Measurements from ENCODE around the gene PDAP1. TPM values are rescaled to one million over a fixed set of nuclear protein-coding genes. Genes with fewer than 3 reads are reported as not detected.

Gene PDAP1
- total RNA-seq, 2 donors from 2014 or later: 147 to 165 TPM

GRCh38 chr7:99404977-99405320 is 3.4 kb downstream of the PDAP1 start:
- Histone ChIP-seq H3K36me3 (ENCODE audit: control insufficient read depth, insufficient read depth, low read length) (peaks cover 44% of the 10 kb centered on the region), H3K27ac (ENCODE audit: low read depth, low read length) (no peak overlapping the region), H3K4me3 (ENCODE audit: low read length) (no peak overlapping the region), H3K9ac (ENCODE audit: extremely low read depth, low read length, poor library complexity, severe bottlenecking) (no peak overlapping the region), H3K9me3 (ENCODE audit: control insufficient read depth, low read length) (no peaks in the 10 kb centered on the region), H3K4me1 (ENCODE audit: control insufficient read depth, insufficient read depth, low read length) (peaks cover 8% of the 10 kb centered on the region), H3K27me3 (ENCODE audit: control insufficient read depth, insufficient read depth, low read length, poor library complexity, severe bottlenecking) (no peaks in the 10 kb centered on the region)
- peaks cover 38% of the 10 kb centered on the region for H3K36me3 Mint-ChIP-seq (ENCODE audit: low read depth)
- 94 to 97% methylated on average over 8 to 10 of the region's 10 CpGs for WGBS, 2 experiments (ENCODE audit: insufficient coverage in 1 of 2, insufficient read length in 1 of 2)
- H3K4me1 Mint-ChIP-seq: peaks cover 17% of the 10 kb centered on the region
- DNase-seq: no peak
- no peaks in the 10 kb centered on the region for H3K27me3 Mint-ChIP-seq (ENCODE audit: insufficient read depth)
- TF ChIP-seq, protein P1, sequence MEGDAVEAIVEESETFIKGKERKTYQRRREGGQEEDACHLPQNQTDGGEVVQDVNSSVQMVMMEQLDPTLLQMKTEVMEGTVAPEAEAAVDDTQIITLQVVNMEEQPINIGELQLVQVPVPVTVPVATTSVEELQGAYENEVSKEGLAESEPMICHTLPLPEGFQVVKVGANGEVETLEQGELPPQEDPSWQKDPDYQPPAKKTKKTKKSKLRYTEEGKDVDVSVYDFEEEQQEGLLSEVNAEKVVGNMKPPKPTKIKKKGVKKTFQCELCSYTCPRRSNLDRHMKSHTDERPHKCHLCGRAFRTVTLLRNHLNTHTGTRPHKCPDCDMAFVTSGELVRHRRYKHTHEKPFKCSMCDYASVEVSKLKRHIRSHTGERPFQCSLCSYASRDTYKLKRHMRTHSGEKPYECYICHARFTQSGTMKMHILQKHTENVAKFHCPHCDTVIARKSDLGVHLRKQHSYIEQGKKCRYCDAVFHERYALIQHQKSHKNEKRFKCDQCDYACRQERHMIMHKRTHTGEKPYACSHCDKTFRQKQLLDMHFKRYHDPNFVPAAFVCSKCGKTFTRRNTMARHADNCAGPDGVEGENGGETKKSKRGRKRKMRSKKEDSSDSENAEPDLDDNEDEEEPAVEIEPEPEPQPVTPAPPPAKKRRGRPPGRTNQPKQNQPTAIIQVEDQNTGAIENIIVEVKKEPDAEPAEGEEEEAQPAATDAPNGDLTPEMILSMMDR (conservative IDR thresholded peaks at IDR 0.05): no peak
- no peak overlapping the region for H3K4me3 Mint-ChIP-seq
- peak overlapping the region; percentile 35 for H3K27ac Mint-ChIP-seq
- no peaks in the 10 kb centered on the region for H3K9me3 Mint-ChIP-seq

DNA sequence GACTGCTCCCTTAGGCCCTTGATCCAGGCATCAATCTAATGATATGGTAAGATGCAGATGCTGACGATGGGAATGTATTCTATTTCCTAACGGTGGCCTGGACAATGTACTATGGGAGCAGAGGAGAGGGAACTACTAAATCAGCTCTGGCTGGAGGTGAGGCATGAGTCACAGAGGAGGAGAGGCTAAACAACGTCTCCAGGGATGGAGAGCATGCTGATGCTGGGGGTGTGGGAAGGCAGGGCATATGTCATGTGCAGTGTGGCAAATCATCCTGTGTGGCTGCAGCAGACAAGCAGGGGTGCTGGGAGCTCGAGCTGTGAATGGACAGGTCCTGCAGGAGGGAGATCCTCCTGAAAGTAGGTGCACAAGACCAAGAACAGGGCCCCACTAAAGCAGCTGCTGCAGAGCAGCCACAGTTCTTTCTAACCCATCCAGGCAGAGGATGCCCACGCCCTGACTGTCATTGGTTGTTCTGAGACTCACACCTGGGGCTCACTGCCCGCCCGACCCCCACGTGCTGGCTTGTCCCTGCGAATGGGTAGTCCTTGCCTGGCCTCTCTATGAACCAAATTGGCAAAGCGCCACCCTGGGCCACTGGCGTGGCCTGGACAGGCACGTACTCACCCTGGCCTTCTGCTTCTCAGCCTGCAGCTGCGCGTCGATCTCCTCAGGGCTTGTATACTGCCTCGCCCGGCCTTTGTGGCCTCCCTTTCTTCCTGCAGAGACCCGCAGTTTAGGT is 4.0 kb downstream of the PDAP1 start:
- TF ChIP-seq, protein P1 (conservative IDR thresholded peaks at IDR 0.05): no peak
- no peak for DNase-seq
- Histone ChIP-seq H3K27me3 (ENCODE audit: control insufficient read depth, insufficient read depth, low read length, poor library complexity, severe bottlenecking) (no peaks in the 10 kb centered on the region), H3K9me3 (ENCODE audit: control insufficient read depth, low read length) (no peaks in the 10 kb centered on the region), H3K4me1 (ENCODE audit: control insufficient read depth, insufficient read depth, low read length) (peaks cover 8% of the 10 kb centered on the region), H3K36me3 (ENCODE audit: control insufficient read depth, insufficient read depth, low read length) (peaks cover 49% of the 10 kb centered on the region), H3K4me3 (ENCODE audit: low read length) (no peak overlapping the region), H3K27ac (ENCODE audit: low read depth, low read length) (no peak overlapping the region), H3K9ac (ENCODE audit: extremely low read depth, low read length, poor library complexity, severe bottlenecking) (no peak overlapping the region)
- H3K36me3 Mint-ChIP-seq (ENCODE audit: low read depth): peaks cover 41% of the 10 kb centered on the region
- no peak overlapping the region for H3K4me3 Mint-ChIP-seq
- H3K4me1 Mint-ChIP-seq: peaks cover 14% of the 10 kb centered on the region
- no peaks in the 10 kb centered on the region for H3K27me3 Mint-ChIP-seq (ENCODE audit: insufficient read depth)
- 95 to 96% methylated on average over 17 to 18 of the region's 18 CpGs for WGBS, 2 experiments (ENCODE audit: insufficient coverage in 1 of 2, insufficient read length in 1 of 2)
- peak overlapping the region; percentile 35 for H3K27ac Mint-ChIP-seq
- no peaks in the 10 kb centered on the region for H3K9me3 Mint-ChIP-seq

GRCh38 chr7:99403764-99404163 is 4.6 kb downstream of the PDAP1 start:
- H3K9ac ChIP-seq (ENCODE audit: extremely low read depth, low read length, poor library complexity, severe bottlenecking): no peak overlapping the region
- H3K4me3 ChIP-seq (ENCODE audit: low read length): no peak overlapping the region
- H3K4me1 Mint-ChIP-seq: peaks cover 14% of the 10 kb centered on the region
- 83 to 93% methylated on average over 1 to 5 of the region's 5 CpGs for WGBS, 2 experiments (ENCODE audit: insufficient coverage in 1 of 2, insufficient read length in 1 of 2)
- no peaks in the 10 kb centered on the region for H3K27me3 ChIP-seq (ENCODE audit: control insufficient read depth, insufficient read depth, low read length, poor library complexity, severe bottlenecking)
- H3K9me3 Mint-ChIP-seq: no peaks in the 10 kb centered on the region
- peaks cover 46% of the 10 kb centered on the region for H3K36me3 Mint-ChIP-seq (ENCODE audit: low read depth)
- no peaks in the 10 kb centered on the region for H3K27me3 Mint-ChIP-seq (ENCODE audit: insufficient read depth)
- H3K4me1 ChIP-seq (ENCODE audit: control insufficient read depth, insufficient read depth, low read length): peaks cover 8% of the 10 kb centered on the region
- no peak for DNase-seq
- peaks cover 55% of the 10 kb centered on the region for H3K36me3 ChIP-seq (ENCODE audit: control insufficient read depth, insufficient read depth, low read length)
- peak overlapping the region; percentile 45 for H3K27ac Mint-ChIP-seq
- no peaks in the 10 kb centered on the region for H3K9me3 ChIP-seq (ENCODE audit: control insufficient read depth, low read length)
- H3K4me3 Mint-ChIP-seq: no peak overlapping the region
- H3K27ac ChIP-seq (ENCODE audit: low read depth, low read length): no peak overlapping the region
- TF ChIP-seq, protein P1 (conservative IDR thresholded peaks at IDR 0.05): no peak
